GM12891 (cell line): ENCODE results near the gene BEND6.

Experiments
- POLR2A ChIP-seq: IDR thresholded peaks from 2 replicates; pipeline ENCODE4 v1.6.1; 2011; ENCODE audit warnings: low read depth, low read length, control low read depth
- POLR2AphosphoS5 ChIP-seq: IDR thresholded peaks from 2 replicates; pipeline ENCODE4 v1.6.1; 2011; ENCODE audit warnings: low read depth, low read length, control low read depth
- TAF1 ChIP-seq: IDR thresholded peaks from 2 replicates; pipeline ENCODE4 v1.6.1; 2011; ENCODE audit warnings: low read depth, low read length, control low read depth

DNA sequence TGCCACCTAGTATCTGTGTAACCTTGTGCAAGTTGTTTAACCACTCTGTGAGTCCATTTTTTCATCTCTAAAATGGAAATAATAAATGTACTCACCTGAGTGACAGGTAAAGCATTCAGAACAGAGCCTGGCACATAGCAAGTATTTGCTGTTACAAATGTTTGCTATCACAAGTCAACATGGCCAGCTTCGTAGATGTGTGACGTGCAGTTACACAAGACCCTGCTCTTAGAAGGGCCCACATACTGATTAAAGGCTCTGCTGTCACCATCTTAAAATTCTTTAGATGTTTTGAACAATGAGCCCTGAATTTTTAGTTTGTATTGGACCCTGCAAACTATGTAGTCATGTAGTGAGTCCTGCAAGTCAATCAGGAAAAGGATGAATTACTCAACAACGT, 51.2 kb downstream of the BEND6 start:
- TF ChIP-seq POLR2A (no peak), TAF1 (no peak), POLR2AphosphoS5 (no peak)
